GM12892 (cell line): ENCODE data around the gene EMC8.

ENCODE experiments used
- POLR2A ChIP-seq: IDR thresholded peaks from 2 replicates; pipeline ENCODE4 v1.6.1; 2011; ENCODE audit warnings: low read depth, low read length, control low read depth
- POLR2AphosphoS5 ChIP-seq: IDR thresholded peaks from 2 replicates; pipeline ENCODE4 v1.6.1; 2011; ENCODE audit warnings: low read depth, low read length, control low read depth

- no peak for TF ChIP-seq POLR2A
- TF ChIP-seq POLR2AphosphoS5, result no peak
Observed at GRCh38 chr16:85762970-85763369, 36.4 kb downstream of the EMC8 start.
